Esophagus muscularis mucosa (tissue), 3 donors: ENCODE results near the gene RGS19.

ENCODE experiments used
- POLR2A ChIP-seq: fragments of 450-650 bp; IDR thresholded peaks from one replicate; pipeline ENCODE4 v1.6.1; 2017; ENCODE audit warnings: antibody characterized with exemption, moderate library complexity, mild to moderate bottlenecking, low read depth
- TF ChIP-seq, protein P1 (sequence below), 3 experiments: fragments of 200-600 bp in 2 of 3; fragments of 450-650 bp in 1 of 3; sonication (generic) in 2 of 3; IDR thresholded peaks; one replicate each; pipeline ENCODE4 v1.5.1; 2017 to 2019; ENCODE audit warnings: antibody characterized with exemption in 3 of 3, mild to moderate bottlenecking in 2 of 3, moderate library complexity in 1 of 3

DNA sequence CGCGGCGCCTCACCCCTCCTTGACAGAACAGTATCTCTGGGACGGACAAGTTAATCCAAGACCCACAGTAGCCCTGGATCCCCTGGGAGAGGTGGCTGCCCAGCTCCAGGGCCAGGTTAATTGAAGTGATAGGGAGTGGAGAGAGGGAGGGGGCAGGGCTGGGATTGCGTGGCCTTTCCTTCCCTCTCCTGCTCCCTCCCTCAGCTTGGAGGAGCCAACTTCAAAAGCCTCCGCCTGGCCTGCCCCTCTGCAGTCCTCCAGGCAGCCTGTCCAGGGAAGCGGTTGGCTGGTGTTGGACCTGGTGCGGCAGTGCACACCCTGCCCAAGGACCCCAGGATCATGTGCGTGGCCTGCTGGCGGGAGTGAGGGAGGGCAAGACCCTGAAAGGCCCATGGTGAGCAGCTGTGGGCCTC, 43.4 kb downstream of the RGS19 start, which contains the start of gene C20orf204:
- TF ChIP-seq, protein P1, sequence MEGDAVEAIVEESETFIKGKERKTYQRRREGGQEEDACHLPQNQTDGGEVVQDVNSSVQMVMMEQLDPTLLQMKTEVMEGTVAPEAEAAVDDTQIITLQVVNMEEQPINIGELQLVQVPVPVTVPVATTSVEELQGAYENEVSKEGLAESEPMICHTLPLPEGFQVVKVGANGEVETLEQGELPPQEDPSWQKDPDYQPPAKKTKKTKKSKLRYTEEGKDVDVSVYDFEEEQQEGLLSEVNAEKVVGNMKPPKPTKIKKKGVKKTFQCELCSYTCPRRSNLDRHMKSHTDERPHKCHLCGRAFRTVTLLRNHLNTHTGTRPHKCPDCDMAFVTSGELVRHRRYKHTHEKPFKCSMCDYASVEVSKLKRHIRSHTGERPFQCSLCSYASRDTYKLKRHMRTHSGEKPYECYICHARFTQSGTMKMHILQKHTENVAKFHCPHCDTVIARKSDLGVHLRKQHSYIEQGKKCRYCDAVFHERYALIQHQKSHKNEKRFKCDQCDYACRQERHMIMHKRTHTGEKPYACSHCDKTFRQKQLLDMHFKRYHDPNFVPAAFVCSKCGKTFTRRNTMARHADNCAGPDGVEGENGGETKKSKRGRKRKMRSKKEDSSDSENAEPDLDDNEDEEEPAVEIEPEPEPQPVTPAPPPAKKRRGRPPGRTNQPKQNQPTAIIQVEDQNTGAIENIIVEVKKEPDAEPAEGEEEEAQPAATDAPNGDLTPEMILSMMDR (IDR thresholded peaks at IDR 0.05), result no peak
- TF ChIP-seq POLR2A, result no peak
